ENCODE measurements around the gene TMEM117. TPM values are rescaled to one million over a fixed set of nuclear protein-coding genes. Genes with fewer than 3 reads are reported as not detected.

The TMEM117 gene
- 9.3 and 10.0 TPM in 2 replicates for total RNA-seq

DNA sequence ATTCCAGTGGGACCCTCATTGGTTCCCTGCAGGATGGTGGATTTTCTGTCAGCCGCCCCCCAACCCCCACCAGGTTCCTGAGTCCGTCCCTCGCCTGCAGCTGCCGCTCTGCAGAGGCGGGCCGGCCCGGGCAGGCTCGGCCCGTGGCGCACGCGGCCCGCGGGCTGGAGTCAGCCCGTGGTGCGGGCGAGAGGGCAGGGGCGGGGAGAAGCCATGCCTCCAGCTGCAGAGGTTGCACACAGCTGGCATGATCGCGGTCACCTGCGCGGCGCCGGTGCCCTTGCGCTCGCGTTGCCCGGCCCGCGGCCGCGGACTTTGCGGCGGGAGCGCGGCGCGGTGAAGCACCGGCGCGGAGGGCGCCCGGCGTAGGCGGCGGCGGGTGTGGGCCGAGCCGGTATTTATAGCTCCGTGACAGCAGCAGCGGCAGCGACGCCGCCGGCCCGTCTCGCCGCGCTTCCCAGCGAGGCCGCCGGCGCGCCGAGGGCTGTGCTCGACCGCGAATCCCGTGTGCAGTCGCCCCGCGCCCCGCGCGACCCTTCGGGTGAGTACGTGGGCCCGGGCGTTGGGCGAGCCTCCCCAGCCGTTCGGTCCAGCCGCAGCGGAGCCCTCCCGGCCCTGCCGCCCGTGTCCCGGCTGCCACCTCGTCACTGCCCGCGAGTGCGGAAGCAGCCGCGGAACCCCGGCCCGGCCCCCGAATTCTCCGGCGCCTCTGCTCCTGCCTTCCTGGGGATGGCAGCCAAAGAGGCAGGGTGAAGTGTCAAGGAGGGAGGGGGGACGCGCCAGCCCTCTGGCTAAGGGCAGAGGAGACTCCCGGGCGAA lies at the start of gene TMEM117:
Gene TMEM117 (plus strand): TSS at position 426 of the 819 bp plus-strand sequence.

DNA sequence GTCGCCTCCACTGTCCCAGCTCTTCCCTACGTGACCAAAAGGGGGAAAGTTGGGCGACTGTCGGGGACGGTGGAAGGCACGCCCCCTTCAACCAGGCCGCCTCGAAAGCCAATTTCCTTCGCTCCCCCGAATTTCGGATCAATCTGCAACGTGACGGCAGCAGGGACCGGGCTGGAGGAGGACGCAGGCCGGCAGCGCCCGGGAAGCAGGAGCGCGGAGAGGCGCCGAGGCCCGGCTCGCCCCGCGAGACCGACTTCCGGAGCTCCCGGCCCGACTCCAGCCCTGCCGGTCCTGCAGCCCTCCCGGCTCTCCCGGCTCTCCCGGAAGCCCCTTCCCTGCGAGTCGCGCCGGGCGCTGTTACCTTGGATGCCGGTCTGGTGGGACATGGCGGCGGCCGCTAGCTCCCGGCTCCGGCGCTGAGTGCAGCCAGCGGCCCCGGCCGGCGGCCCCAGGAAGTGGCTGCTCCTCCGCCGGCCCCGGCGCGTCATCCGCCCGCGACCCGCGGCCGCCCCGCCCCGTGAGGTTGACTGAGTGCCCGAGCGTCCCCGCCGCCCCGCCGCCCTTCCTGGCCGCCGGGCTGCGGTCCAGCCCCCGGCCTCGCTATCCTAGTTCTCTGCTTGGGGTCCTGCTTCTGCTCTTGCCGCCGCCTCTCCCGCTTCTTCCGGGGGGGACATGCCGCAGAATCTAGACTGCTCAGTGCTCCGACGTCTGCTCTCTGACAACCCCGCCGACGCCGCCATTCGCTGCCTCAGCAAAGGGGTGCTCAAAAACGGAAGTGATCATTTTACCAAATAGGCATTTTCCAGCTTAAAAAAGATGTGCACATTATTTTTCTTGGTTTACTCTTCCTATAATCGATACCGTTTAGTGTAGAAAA lies 29.8 kb upstream of the TMEM117 start, which contains the start of gene TWF1:
Gene TWF1 (minus strand): TSS at position 458 of the 877 bp plus-strand sequence. CDS start 72 bp downstream, at position 386.

Other genes starting within 250 kb of the TMEM117 start
- gene PUS7L, start 77.3 kb upstream of the TMEM117 start, total RNA-seq: 27.3 and 44.1 TPM in 2 replicates
- 21.5 and 37.5 TPM in 2 replicates for gene IRAK4, start 77.1 kb upstream of the TMEM117 start, total RNA-seq
- 137 and 161 TPM in 2 replicates for gene TWF1, start 29.8 kb upstream of the TMEM117 start, total RNA-seq